ENCODE measurements around the gene DEPDC1. TPM values are rescaled to one million over a fixed set of nuclear protein-coding genes. Genes with fewer than 3 reads are reported as not detected.

The DEPDC1 gene
- total RNA-seq, 1 experiment from 2014 or later = 61.9 TPM

DNA sequence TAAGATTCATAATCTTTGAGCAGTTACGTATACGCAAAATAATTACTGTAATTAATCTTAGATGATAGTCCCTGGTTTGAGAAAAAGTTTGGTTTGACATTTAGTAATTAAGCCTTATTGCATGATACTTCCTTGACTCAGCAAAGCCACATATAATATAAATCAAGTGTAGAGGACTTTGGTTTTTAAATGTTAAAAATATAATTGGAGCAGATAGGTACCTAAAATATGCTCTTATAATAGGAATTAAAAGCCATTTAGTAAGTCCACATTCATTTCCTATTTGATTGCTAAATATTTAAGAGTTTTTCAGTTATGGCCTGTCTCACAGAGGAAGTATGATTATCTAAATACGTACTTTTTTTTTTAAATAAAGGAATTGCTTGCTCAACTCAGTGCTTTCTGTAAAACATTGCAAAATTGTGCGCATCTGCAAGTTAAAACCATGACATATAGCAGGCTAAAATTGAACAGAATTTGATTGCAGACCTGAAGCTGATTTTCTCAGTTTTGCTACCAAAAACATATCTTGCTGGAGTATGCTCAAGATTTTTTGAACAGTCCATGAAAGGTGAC, 67.6 kb downstream of the DEPDC1 start:
- TF ChIP-seq SRF (IDR thresholded peaks at IDR 0.05; ENCODE audit: low read depth) = no peak
- no peak for TF ChIP-seq ELF1 (IDR thresholded peaks at IDR 0.05; ENCODE audit: borderline replicate concordance, low read depth)
- TF ChIP-seq EGR1 (IDR thresholded peaks at IDR 0.05; ENCODE audit: low read depth) = no peak
- no peak for TF ChIP-seq CBX3 (IDR thresholded peaks at IDR 0.05; ENCODE audit: low read depth)
- TF ChIP-seq POLR2A (IDR thresholded peaks at IDR 0.05; ENCODE audit: borderline replicate concordance, extremely low read depth, insufficient read depth, insufficient read length) = no peak
- no peak for TF ChIP-seq CEBPB (IDR thresholded peaks at IDR 0.05; ENCODE audit: low read depth)
- TF ChIP-seq ZFX (IDR thresholded peaks at IDR 0.05) = no peak
- TF ChIP-seq, protein P1, sequence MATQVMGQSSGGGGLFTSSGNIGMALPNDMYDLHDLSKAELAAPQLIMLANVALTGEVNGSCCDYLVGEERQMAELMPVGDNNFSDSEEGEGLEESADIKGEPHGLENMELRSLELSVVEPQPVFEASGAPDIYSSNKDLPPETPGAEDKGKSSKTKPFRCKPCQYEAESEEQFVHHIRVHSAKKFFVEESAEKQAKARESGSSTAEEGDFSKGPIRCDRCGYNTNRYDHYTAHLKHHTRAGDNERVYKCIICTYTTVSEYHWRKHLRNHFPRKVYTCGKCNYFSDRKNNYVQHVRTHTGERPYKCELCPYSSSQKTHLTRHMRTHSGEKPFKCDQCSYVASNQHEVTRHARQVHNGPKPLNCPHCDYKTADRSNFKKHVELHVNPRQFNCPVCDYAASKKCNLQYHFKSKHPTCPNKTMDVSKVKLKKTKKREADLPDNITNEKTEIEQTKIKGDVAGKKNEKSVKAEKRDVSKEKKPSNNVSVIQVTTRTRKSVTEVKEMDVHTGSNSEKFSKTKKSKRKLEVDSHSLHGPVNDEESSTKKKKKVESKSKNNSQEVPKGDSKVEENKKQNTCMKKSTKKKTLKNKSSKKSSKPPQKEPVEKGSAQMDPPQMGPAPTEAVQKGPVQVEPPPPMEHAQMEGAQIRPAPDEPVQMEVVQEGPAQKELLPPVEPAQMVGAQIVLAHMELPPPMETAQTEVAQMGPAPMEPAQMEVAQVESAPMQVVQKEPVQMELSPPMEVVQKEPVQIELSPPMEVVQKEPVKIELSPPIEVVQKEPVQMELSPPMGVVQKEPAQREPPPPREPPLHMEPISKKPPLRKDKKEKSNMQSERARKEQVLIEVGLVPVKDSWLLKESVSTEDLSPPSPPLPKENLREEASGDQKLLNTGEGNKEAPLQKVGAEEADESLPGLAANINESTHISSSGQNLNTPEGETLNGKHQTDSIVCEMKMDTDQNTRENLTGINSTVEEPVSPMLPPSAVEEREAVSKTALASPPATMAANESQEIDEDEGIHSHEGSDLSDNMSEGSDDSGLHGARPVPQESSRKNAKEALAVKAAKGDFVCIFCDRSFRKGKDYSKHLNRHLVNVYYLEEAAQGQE (IDR thresholded peaks at IDR 0.05; ENCODE audit: low read depth) = no peak
- no peak for TF ChIP-seq EZH2phosphoT487 (IDR thresholded peaks at IDR 0.05; ENCODE audit: borderline replicate concordance)
- TF ChIP-seq, protein P2, sequence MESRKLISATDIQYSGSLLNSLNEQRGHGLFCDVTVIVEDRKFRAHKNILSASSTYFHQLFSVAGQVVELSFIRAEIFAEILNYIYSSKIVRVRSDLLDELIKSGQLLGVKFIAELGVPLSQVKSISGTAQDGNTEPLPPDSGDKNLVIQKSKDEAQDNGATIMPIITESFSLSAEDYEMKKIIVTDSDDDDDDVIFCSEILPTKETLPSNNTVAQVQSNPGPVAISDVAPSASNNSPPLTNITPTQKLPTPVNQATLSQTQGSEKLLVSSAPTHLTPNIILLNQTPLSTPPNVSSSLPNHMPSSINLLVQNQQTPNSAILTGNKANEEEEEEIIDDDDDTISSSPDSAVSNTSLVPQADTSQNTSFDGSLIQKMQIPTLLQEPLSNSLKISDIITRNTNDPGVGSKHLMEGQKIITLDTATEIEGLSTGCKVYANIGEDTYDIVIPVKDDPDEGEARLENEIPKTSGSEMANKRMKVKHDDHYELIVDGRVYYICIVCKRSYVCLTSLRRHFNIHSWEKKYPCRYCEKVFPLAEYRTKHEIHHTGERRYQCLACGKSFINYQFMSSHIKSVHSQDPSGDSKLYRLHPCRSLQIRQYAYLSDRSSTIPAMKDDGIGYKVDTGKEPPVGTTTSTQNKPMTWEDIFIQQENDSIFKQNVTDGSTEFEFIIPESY (IDR thresholded peaks at IDR 0.05; ENCODE audit: extremely low read depth, insufficient replicate concordance, low read length) = no peak
- TF ChIP-seq, protein P3, sequence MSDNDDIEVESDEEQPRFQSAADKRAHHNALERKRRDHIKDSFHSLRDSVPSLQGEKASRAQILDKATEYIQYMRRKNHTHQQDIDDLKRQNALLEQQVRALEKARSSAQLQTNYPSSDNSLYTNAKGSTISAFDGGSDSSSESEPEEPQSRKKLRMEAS (IDR thresholded peaks at IDR 0.05) = no peak
- no peak for TF ChIP-seq SIN3A (IDR thresholded peaks at IDR 0.05; ENCODE audit: low read depth)
- TF ChIP-seq EZH2 (IDR thresholded peaks at IDR 0.05) = no peak
- TF ChIP-seq, protein P4, sequence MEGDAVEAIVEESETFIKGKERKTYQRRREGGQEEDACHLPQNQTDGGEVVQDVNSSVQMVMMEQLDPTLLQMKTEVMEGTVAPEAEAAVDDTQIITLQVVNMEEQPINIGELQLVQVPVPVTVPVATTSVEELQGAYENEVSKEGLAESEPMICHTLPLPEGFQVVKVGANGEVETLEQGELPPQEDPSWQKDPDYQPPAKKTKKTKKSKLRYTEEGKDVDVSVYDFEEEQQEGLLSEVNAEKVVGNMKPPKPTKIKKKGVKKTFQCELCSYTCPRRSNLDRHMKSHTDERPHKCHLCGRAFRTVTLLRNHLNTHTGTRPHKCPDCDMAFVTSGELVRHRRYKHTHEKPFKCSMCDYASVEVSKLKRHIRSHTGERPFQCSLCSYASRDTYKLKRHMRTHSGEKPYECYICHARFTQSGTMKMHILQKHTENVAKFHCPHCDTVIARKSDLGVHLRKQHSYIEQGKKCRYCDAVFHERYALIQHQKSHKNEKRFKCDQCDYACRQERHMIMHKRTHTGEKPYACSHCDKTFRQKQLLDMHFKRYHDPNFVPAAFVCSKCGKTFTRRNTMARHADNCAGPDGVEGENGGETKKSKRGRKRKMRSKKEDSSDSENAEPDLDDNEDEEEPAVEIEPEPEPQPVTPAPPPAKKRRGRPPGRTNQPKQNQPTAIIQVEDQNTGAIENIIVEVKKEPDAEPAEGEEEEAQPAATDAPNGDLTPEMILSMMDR (IDR thresholded peaks at IDR 0.05 in 2 of 3, conservative IDR thresholded peaks at IDR 0.05 in 1 of 3; ENCODE audit: borderline replicate concordance in 1 of 3, insufficient read depth in 1 of 3, low read depth in 2 of 3, low read length in 2 of 3) = no peak
- Histone ChIP-seq H3K9ac (ENCODE audit: low read length) (no peak overlapping the region), H3K4me3 (replicated peaks in 1 of 2; ENCODE audit: low read depth in 1 of 2, low read length in 2 of 2) (no peak overlapping the region), H3K9me3 (ENCODE audit: control insufficient read depth in 1 of 2, insufficient read depth in 1 of 2, low read depth in 1 of 2, low read length in 2 of 2) (no peaks in the 10 kb centered on the region), H3K27me3 (ENCODE audit: insufficient read depth, low read length) (no peaks in the 10 kb centered on the region), H3K27ac (ENCODE audit: low read depth, low read length) (no peak overlapping the region), H2AFZ (ENCODE audit: low read depth, low read length, poor library complexity, severe bottlenecking) (no peak overlapping the region), H3K9me2 (ENCODE audit: insufficient read depth) (no peaks in the 10 kb centered on the region), H3K4me2 (ENCODE audit: low read length) (no peak overlapping the region), H3K79me2 (ENCODE audit: insufficient read depth, low read length) (peaks cover 75% of the 10 kb centered on the region), H3K4me1 (ENCODE audit: control insufficient read depth in 1 of 2, insufficient read depth in 2 of 2, low read length in 2 of 2) (no peaks in the 10 kb centered on the region), H4K20me1 (ENCODE audit: insufficient read depth) (peaks cover 11% of the 10 kb centered on the region; the same call in 1 of the 2 replicates), H3K36me3 (ENCODE audit: control insufficient read depth in 1 of 2, insufficient read depth in 2 of 2, low read length in 2 of 2) (peaks cover 3 to 36% of the 10 kb centered on the region in 2 experiments)
- no peak for DNase-seq (ENCODE audit: low read depth, low spot score)
- POLR2A ChIA-PET = no interaction called here
- intact Hi-C loops (cut with micrococcal nuclease) = no loop called here
- CTCF ChIA-PET = no interaction called here
- BruUV-seq (replicated peaks) = no TSS peak
- no peak for ATAC-seq
- RAD21 ChIA-PET (ENCODE audit: low non-redundant PET in 1 of 2, low total read pairs in 2 of 2, uncharacterized antibody in 2 of 2, unreplicated experiment in 2 of 2) = no interaction called here

Data from HCT116 (cell line).